GM12878 (cell line): ENCODE data around the gene SAMD1. TPM values are rescaled to one million over a fixed set of nuclear protein-coding genes. Genes with fewer than 3 reads are reported as not detected.

Source experiments
- ATAC-seq: fragments of 200-7000 bp; cut with Tn5 transposase; 3 replicates; pipeline ENCODE4 v1.9.1; 2020; ENCODE audit warnings: mild to moderate bottlenecking, moderate library complexity
- BruUV-seq: library from RNA; stranded (reverse); fragments of 400-500 nt; replicated peaks from 2 replicates; lab custom pipeline; 2021; lab: Mats Ljungman, UMichigan
- CTCF ChIA-PET: fragments of 300-600 bp; sonication (Branson Sonifier 250); formaldehyde crosslinking; extraction: SDS; loops from one replicate; lab custom pipeline; 2021; ENCODE audit warnings: inconsistent platforms; lab: Yijun Ruan, JAX
- POLR2A ChIA-PET: fragments of 350-600 bp; formaldehyde crosslinking; extraction: SDS; loops from one replicate; lab custom pipeline; 2021; ENCODE audit warnings: inconsistent platforms; lab: Charles Lee
- RAD21 ChIA-PET: fragments of 300-600 bp; sonication (Branson Sonifier 250); formaldehyde crosslinking; loops from one replicate; lab custom pipeline; 2023; ENCODE audit warnings: antibody characterized with exemption; ENCODE audit not compliant: unreplicated experiment; lab: Charles Lee
- SMC1A ChIA-PET: fragments of 300-600 bp; sonication (Branson Sonifier 250); formaldehyde crosslinking; loops from one replicate; lab custom pipeline; 2023; ENCODE audit not compliant: unreplicated experiment, uncharacterized antibody; lab: Charles Lee
- DNase-seq: peaks from one replicate; pipeline ENCODE4 v3.0.0-alpha.2; 2011; ENCODE audit warnings: low read depth, low spot score
- FAIRE-seq: peaks from 3 replicates; lab custom pipeline; 2011; peaks lifted over from hg19 to GRCh38; lab: Jason Lieb, UNC
- H2AFZ ChIP-seq: 2 replicates; pipeline ENCODE4 v1.6.0; 2011; ENCODE audit warnings: low read depth, low read length, control low read depth; ENCODE audit not compliant: control insufficient read depth
- H3K27ac ChIP-seq: 2 replicates; pipeline ENCODE4 v1.5.1; 2011; ENCODE audit warnings: control low read depth; ENCODE audit not compliant: control insufficient read depth, insufficient read depth
- H3K27me3 ChIP-seq, 2 experiments: replicated peaks in 1 of 2; 2 replicates each; pipeline versions ENCODE4 v1.6.0 to v1.6.1; 2011; ENCODE audit warnings: low read length in 1 of 2; ENCODE audit not compliant: control insufficient read depth in 2 of 2, insufficient read depth in 2 of 2
- H3K36me3 ChIP-seq, 2 experiments: 2 replicates each; pipeline ENCODE4 v1.5.1; 2011; ENCODE audit warnings: low read length in 1 of 2; ENCODE audit not compliant: control insufficient read depth in 2 of 2, insufficient read depth in 2 of 2
- H3K4me1 ChIP-seq: 2 replicates; pipeline ENCODE4 v1.6.1; 2011; ENCODE audit warnings: mild to moderate bottlenecking, low read length, moderate library complexity, mixed read lengths; ENCODE audit not compliant: control insufficient read depth, insufficient read depth
- H3K4me2 ChIP-seq: 2 replicates; pipeline ENCODE4 v1.6.0; 2011; ENCODE audit warnings: control low read depth; ENCODE audit not compliant: control insufficient read depth, insufficient read depth
- H3K4me3 ChIP-seq: fragments of 200-600 bp; sonication (generic); 2 replicates; pipeline ENCODE4 v1.5.1; 2016
- H3K79me2 ChIP-seq: 2 replicates; pipeline ENCODE4 v1.6.0; 2011; ENCODE audit warnings: low read length; ENCODE audit not compliant: control insufficient read depth, insufficient read depth
- H3K9ac ChIP-seq: 2 replicates; pipeline ENCODE4 v1.8.0; 2011; ENCODE audit warnings: low read length, control low read depth, mixed read lengths; ENCODE audit not compliant: control insufficient read depth, insufficient read depth
- H3K9me3 ChIP-seq: replicated peaks from 3 replicates; pipeline ENCODE4 v1.5.1; 2011; ENCODE audit warnings: mild to moderate bottlenecking, low read length; ENCODE audit not compliant: control insufficient read depth, insufficient read depth
- H4K20me1 ChIP-seq: 2 replicates; pipeline ENCODE4 v1.6.0; 2011; ENCODE audit not compliant: control insufficient read depth, insufficient read depth
- MTA2 ChIP-seq: fragments of 450-650 bp; IDR thresholded peaks from 2 replicates; pipeline ENCODE4 v1.6.1; 2016; ENCODE audit warnings: low read depth, mild to moderate bottlenecking, moderate library complexity
- NBN ChIP-seq: fragments of 450-650 bp; IDR thresholded peaks from 2 replicates; pipeline ENCODE4 v1.6.1; 2016
- RB1 ChIP-seq: fragments of 450-650 bp; formaldehyde crosslinking; IDR thresholded peaks from 2 replicates; pipeline ENCODE4 v1.6.1; 2017; ENCODE audit warnings: mild to moderate bottlenecking, borderline replicate concordance
- RUNX3 ChIP-seq: IDR thresholded peaks from 2 replicates; pipeline ENCODE4 v1.6.1; 2012; ENCODE audit warnings: low read length, inconsistent platforms
- SIX5 ChIP-seq: IDR thresholded peaks from 2 replicates; pipeline ENCODE4 v1.6.1; 2011; ENCODE audit warnings: mild to moderate bottlenecking, low read depth, low read length, moderate library complexity; ENCODE audit not compliant: severe bottlenecking
- TCF7 ChIP-seq: IDR thresholded peaks from 2 replicates; pipeline ENCODE4 v1.6.1; 2014; ENCODE audit warnings: antibody characterized with exemption, borderline replicate concordance
- WRNIP1 ChIP-seq: IDR thresholded peaks from 2 replicates; pipeline ENCODE4 v1.6.1; 2011; ENCODE audit warnings: low read depth, low read length, improper control_type of control experiment, borderline replicate concordance
- YBX1 ChIP-seq: fragments of 450-650 bp; IDR thresholded peaks from 2 replicates; pipeline ENCODE4 v1.6.1; 2016; ENCODE audit warnings: antibody characterized with exemption
- ZBED1 ChIP-seq: IDR thresholded peaks from 2 replicates; pipeline ENCODE4 v1.6.1; 2016; ENCODE audit warnings: borderline replicate concordance
- ZNF24 ChIP-seq: fragments of 450-650 bp; IDR thresholded peaks from 2 replicates; pipeline ENCODE4 v1.6.1; 2017; ENCODE audit warnings: antibody characterized with exemption, mild to moderate bottlenecking
- ZNF592 ChIP-seq: fragments of 450-650 bp; IDR thresholded peaks from 2 replicates; pipeline ENCODE4 v1.6.1; 2017; ENCODE audit warnings: mild to moderate bottlenecking, moderate library complexity
- WGBS: methylation state at CpG from one replicate; pipeline ENCODE4 v1.1.6; 2016; ENCODE audit warnings: low lambda C conversion rate; ENCODE audit not compliant: insufficient replicate concordance, insufficient coverage; ENCODE audit errors: missing lambda C conversion rate; 5-methylcytosine and 5-hydroxymethylcytosine counted together
- in situ Hi-C: fragments of 300-500 bp; cut with MboI; formaldehyde crosslinking; loops from 9 replicates; pipeline ENCODE4 v1.14.3; 2018; ENCODE audit warnings: mixed read lengths
- intact Hi-C: fragments of 100-400 bp; cut with micrococcal nuclease; formaldehyde crosslinking; loops from one replicate; pipeline ENCODE4 v1.14.2; 2022; ENCODE audit not compliant: unreplicated experiment
- polyA plus RNA-seq, 11 experiments: library from polyadenylated mRNA; depleted of rRNA in 4 of 11; unstranded in 6 of 11; stranded (reverse) in 5 of 11; fragments of >200 nt; fragmentation: Nextera tagmentation in 4 of 11; fragmentation: Illumina TruSeq in 1 of 11; extraction: Ambion mirVana in 4 of 11; extraction: Trizol in 1 of 11; gene quantifications; 1 replicate in 1 of 11; 2 replicates in 10 of 11; pipeline versions ENCODE4 v1.2.1 to v1.2.3, GENCODE V29; 2011 to 2016; ENCODE audit warnings: inconsistent platforms in 2 of 11, missing spikeins in 2 of 11, low read depth in 1 of 11
- total RNA-seq, 4 experiments: library from RNA; depleted of rRNA in 3 of 4; stranded (reverse); fragments of >200 nt in 3 of 4; fragmentation: Illumina TruSeq in 1 of 4; extraction: Trizol in 1 of 4; gene quantifications; 2 replicates each; pipeline versions ENCODE4 v1.2.1 to v1.2.3, GENCODE V29; 2013 to 2021
- TF ChIP-seq, protein P1 (sequence below): fragments of 450-650 bp; IDR thresholded peaks from 2 replicates; pipeline ENCODE4 v1.6.1; 2016; ENCODE audit warnings: mild to moderate bottlenecking, moderate library complexity, borderline replicate concordance

The SAMD1 gene
- total and polyA plus RNA-seq, 10 of the 15 experiments (the other 5 are each of a cell fraction or from before 2014, with no cell fraction given): 3.0 to 71.7 (median 19.3) TPM

GRCh38 chr19:14061751-14062557 is 28.6 kb downstream of the SAMD1 start, which contains the start of gene PALM3:
Gene PALM3 (minus strand): TSS chr19:14062076. CDS start chr19:14061980, 96 bp downstream.
- H4K20me1 ChIP-seq: no peaks in the 10 kb centered on the region; the same call in 1 of the 2 replicates
- BruUV-seq: no TSS peak
- no peak within 1 kb of the TSS for H2AFZ ChIP-seq
- peaks cover 0 to 6% of the 10 kb centered on the region in 2 experiments for H3K27me3 ChIP-seq
- H3K4me1 ChIP-seq: no peaks in the 10 kb centered on the region
- SMC1A ChIA-PET: no interaction called here
- H3K9ac ChIP-seq: no peak within 1 kb of the TSS
- H3K79me2 ChIP-seq: no peaks in the 10 kb centered on the region
- WGBS: 69% methylated on average over 14 of the region's 19 CpGs
- no peaks in the 10 kb centered on the region for H3K9me3 ChIP-seq
- POLR2A ChIA-PET: no interaction called here
- H3K36me3 ChIP-seq: no peaks in the 10 kb centered on the region
- intact Hi-C loops (no loop called here), in situ Hi-C loops (loop anchor here (25.0 kb wide), 1 partner anchor 775 kb away; no protein-coding TSS in a partner anchor)
- TF ChIP-seq MTA2 (no peak), TCF7 (no peak), ZNF592 (no peak), WRNIP1 (no peak), NBN (no peak), ZNF24 (no peak), ZBED1 (no peak), RUNX3 (no peak), RB1 (no peak), SIX5 (no peak), YBX1 (no peak)
- TF ChIP-seq, protein P1, sequence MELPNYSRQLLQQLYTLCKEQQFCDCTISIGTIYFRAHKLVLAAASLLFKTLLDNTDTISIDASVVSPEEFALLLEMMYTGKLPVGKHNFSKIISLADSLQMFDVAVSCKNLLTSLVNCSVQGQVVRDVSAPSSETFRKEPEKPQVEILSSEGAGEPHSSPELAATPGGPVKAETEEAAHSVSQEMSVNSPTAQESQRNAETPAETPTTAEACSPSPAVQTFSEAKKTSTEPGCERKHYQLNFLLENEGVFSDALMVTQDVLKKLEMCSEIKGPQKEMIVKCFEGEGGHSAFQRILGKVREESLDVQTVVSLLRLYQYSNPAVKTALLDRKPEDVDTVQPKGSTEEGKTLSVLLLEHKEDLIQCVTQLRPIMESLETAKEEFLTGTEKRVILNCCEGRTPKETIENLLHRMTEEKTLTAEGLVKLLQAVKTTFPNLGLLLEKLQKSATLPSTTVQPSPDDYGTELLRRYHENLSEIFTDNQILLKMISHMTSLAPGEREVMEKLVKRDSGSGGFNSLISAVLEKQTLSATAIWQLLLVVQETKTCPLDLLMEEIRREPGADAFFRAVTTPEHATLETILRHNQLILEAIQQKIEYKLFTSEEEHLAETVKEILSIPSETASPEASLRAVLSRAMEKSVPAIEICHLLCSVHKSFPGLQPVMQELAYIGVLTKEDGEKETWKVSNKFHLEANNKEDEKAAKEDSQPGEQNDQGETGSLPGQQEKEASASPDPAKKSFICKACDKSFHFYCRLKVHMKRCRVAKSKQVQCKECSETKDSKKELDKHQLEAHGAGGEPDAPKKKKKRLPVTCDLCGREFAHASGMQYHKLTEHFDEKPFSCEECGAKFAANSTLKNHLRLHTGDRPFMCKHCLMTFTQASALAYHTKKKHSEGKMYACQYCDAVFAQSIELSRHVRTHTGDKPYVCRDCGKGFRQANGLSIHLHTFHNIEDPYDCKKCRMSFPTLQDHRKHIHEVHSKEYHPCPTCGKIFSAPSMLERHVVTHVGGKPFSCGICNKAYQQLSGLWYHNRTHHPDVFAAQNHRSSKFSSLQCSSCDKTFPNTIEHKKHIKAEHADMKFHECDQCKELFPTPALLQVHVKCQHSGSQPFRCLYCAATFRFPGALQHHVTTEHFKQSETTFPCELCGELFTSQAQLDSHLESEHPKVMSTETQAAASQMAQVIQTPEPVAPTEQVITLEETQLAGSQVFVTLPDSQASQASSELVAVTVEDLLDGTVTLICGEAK: no peak
- no peak within 1 kb of the TSS for H3K4me3 ChIP-seq
- no peak for DNase-seq
- RAD21 ChIA-PET: no interaction called here
- CTCF ChIA-PET: interaction anchor here (1.3 to 5.3 kb wide), 7 partner anchors 9 to 182 kb away, joined by 3 to 110 read pairs (median 31); partner anchors contain the start of genes ASF1B and MISP3
- H3K27ac ChIP-seq: no peak within 1 kb of the TSS
- no peak for FAIRE-seq
- no peak within 1 kb of the TSS for H3K4me2 ChIP-seq
- ATAC-seq: no peak; the same call in 1 of the 3 replicates
